HFFc6 (cell line): Measurements from ENCODE around the gene LARGE1. TPM values are rescaled to one million over a fixed set of nuclear protein-coding genes. Genes with fewer than 3 reads are reported as not detected.

Experiments
- DNase-seq: peaks from one replicate; pipeline ENCODE4 v3.0.0-alpha.2; 2018
- H3K27ac Mint-ChIP-seq: 2 replicates; pipeline ENCODE4 v1.8.0; 2020; ENCODE audit warnings: mild to moderate bottlenecking, mixed read lengths
- H3K27me3 Mint-ChIP-seq: 2 replicates; pipeline ENCODE4 v1.8.0; 2021; ENCODE audit warnings: mild to moderate bottlenecking, moderate library complexity, mixed read lengths; ENCODE audit not compliant: insufficient read depth
- H3K36me3 Mint-ChIP-seq: 2 replicates; pipeline ENCODE4 v1.8.0; 2021; ENCODE audit warnings: low read depth, mixed read lengths
- H3K4me1 Mint-ChIP-seq: 2 replicates; pipeline ENCODE4 v1.8.0; 2020; ENCODE audit warnings: low read depth, mixed read lengths
- H3K4me3 Mint-ChIP-seq: 2 replicates; pipeline ENCODE4 v1.8.0; 2020; ENCODE audit warnings: mild to moderate bottlenecking, moderate library complexity, mixed read lengths
- H3K9me3 Mint-ChIP-seq: 2 replicates; pipeline ENCODE4 v1.8.0; 2020; ENCODE audit warnings: mild to moderate bottlenecking, mixed read lengths
- CTCF ChIP-seq: fragments of 200-600 bp; sonication (generic); IDR thresholded peaks from 2 replicates; pipeline ENCODE4 v1.5.0; 2021; ENCODE audit warnings: antibody characterized with exemption, mild to moderate bottlenecking
- total RNA-seq, 6 experiments: library from RNA; stranded (reverse); fragmentation: NEBNext Ultra II Directional; extraction: Animal tissue kit (Norgen Biotek cat#: 25700); gene quantifications; 2 replicates in 1 of 6; 3 replicates in 5 of 6; pipeline ENCODE4 v1.2.3, GENCODE V29; 2021

The LARGE1 gene
- total RNA-seq, 6 experiments from 2014 or later = 4.9 to 7.3 (median 6.5) TPM

GRCh38 chr22:33896575-33897447 is 23.5 kb downstream of the LARGE1 start:
- peaks cover 5% of the 10 kb centered on the region for H3K36me3 Mint-ChIP-seq
- no peaks in the 10 kb centered on the region; the same call in 1 of the 2 replicates for H3K27me3 Mint-ChIP-seq
- TF ChIP-seq CTCF = no peak
- H3K4me1 Mint-ChIP-seq = no peaks in the 10 kb centered on the region; the same call in 1 of the 2 replicates
- H3K4me3 Mint-ChIP-seq = no peak overlapping the region
- H3K27ac Mint-ChIP-seq = no peak overlapping the region
- no peak for DNase-seq
- H3K9me3 Mint-ChIP-seq = peaks cover 56% of the 10 kb centered on the region

GRCh38 chr22:33896154-33896553 is 24.1 kb downstream of the LARGE1 start:
- Mint-ChIP-seq H3K9me3 (peaks cover 53% of the 10 kb centered on the region), H3K27me3 (no peaks in the 10 kb centered on the region; the same call in none of the 2 replicates), H3K4me1 (no peaks in the 10 kb centered on the region; the same call in 1 of the 2 replicates), H3K27ac (no peak overlapping the region), H3K4me3 (no peak overlapping the region), H3K36me3 (peaks cover 5% of the 10 kb centered on the region)
- DNase-seq = no peak
- TF ChIP-seq CTCF = no peak

- Mint-ChIP-seq H3K4me1 (no peaks in the 10 kb centered on the region; the same call in 1 of the 2 replicates), H3K27me3 (no peaks in the 10 kb centered on the region; the same call in none of the 2 replicates), H3K4me3 (no peak overlapping the region), H3K9me3 (peaks cover 51% of the 10 kb centered on the region), H3K27ac (no peak overlapping the region), H3K36me3 (peaks cover 5% of the 10 kb centered on the region)
- DNase-seq = no peak
- no peak for TF ChIP-seq CTCF
These were observed 24.8 kb downstream of the LARGE1 start for GRCh38 chr22:33895444-33895843.

- no peak overlapping the region for H3K27ac Mint-ChIP-seq
- H3K27me3 Mint-ChIP-seq = no peaks in the 10 kb centered on the region; the same call in none of the 2 replicates
- no peak overlapping the region for H3K4me3 Mint-ChIP-seq
- no peak for TF ChIP-seq CTCF
- no peaks in the 10 kb centered on the region; the same call in 1 of the 2 replicates for H3K4me1 Mint-ChIP-seq
- H3K36me3 Mint-ChIP-seq = peaks cover 5% of the 10 kb centered on the region
- peaks cover 49% of the 10 kb centered on the region for H3K9me3 Mint-ChIP-seq
- DNase-seq = no peak
These were observed 25.8 kb downstream of the LARGE1 start for GRCh38 chr22:33894515-33894914.

GRCh38 chr22:33894036-33894435 is 26.2 kb downstream of the LARGE1 start:
- H3K27me3 Mint-ChIP-seq = no peaks in the 10 kb centered on the region; the same call in none of the 2 replicates
- no peak overlapping the region for H3K27ac Mint-ChIP-seq
- no peaks in the 10 kb centered on the region; the same call in 1 of the 2 replicates for H3K4me1 Mint-ChIP-seq
- H3K36me3 Mint-ChIP-seq = peaks cover 4% of the 10 kb centered on the region
- no peak overlapping the region for H3K4me3 Mint-ChIP-seq
- no peak for DNase-seq
- TF ChIP-seq CTCF = no peak
- H3K9me3 Mint-ChIP-seq = peaks cover 52% of the 10 kb centered on the region
